Measurements from ENCODE around the gene MINK1. TPM values are rescaled to one million over a fixed set of nuclear protein-coding genes. Genes with fewer than 3 reads are reported as not detected.

MINK1 gene
- total and polyA plus RNA-seq, 2 of the 13 experiments (the other 11 are each of a cell fraction or from before 2014, with no cell fraction given): 17.2 to 63.9 TPM

DNA sequence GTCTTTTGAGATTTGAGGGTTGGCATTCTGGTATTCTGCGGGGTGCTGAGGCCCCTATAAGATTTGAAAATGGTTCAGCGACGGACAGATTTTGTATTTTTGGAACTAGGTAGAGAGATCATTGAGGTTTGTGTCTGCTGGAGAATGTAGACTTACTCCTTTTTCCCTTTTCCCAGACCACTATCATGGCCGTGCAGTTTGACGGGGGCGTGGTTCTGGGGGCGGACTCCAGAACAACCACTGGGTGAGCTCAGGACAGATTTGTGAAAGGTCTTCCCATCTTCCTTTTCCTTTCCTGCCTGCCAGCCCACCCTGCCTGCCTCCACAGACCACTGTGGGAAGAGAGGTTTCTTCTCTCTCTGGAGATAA lies 36.6 kb upstream of the MINK1 start (continued):
- TF ChIP-seq YY1 (IDR thresholded peaks at IDR 0.05; ENCODE audit: insufficient read depth, insufficient replicate concordance, low read depth, low read length): peak; percentile 37
- TF ChIP-seq, protein P1, sequence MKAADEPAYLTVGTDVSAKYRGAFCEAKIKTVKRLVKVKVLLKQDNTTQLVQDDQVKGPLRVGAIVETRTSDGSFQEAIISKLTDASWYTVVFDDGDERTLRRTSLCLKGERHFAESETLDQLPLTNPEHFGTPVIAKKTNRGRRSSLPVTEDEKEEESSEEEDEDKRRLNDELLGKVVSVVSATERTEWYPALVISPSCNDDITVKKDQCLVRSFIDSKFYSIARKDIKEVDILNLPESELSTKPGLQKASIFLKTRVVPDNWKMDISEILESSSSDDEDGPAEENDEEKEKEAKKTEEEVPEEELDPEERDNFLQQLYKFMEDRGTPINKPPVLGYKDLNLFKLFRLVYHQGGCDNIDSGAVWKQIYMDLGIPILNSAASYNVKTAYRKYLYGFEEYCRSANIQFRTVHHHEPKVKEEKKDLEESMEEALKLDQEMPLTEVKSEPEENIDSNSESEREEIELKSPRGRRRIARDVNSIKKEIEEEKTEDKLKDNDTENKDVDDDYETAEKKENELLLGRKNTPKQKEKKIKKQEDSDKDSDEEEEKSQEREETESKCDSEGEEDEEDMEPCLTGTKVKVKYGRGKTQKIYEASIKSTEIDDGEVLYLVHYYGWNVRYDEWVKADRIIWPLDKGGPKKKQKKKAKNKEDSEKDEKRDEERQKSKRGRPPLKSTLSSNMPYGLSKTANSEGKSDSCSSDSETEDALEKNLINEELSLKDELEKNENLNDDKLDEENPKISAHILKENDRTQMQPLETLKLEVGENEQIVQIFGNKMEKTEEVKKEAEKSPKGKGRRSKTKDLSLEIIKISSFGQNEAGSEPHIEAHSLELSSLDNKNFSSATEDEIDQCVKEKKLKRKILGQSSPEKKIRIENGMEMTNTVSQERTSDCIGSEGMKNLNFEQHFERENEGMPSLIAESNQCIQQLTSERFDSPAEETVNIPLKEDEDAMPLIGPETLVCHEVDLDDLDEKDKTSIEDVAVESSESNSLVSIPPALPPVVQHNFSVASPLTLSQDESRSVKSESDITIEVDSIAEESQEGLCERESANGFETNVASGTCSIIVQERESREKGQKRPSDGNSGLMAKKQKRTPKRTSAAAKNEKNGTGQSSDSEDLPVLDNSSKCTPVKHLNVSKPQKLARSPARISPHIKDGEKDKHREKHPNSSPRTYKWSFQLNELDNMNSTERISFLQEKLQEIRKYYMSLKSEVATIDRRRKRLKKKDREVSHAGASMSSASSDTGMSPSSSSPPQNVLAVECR (CRISPR knock-in tag; IDR thresholded peaks at IDR 0.05; ENCODE audit: borderline replicate concordance): 0 out of 2 replicates have a peak, but pooled peaks have one; percentile 0
- no peak for TF ChIP-seq SRY (CRISPR knock-in tag; IDR thresholded peaks at IDR 0.05)
- TF ChIP-seq, protein P2, sequence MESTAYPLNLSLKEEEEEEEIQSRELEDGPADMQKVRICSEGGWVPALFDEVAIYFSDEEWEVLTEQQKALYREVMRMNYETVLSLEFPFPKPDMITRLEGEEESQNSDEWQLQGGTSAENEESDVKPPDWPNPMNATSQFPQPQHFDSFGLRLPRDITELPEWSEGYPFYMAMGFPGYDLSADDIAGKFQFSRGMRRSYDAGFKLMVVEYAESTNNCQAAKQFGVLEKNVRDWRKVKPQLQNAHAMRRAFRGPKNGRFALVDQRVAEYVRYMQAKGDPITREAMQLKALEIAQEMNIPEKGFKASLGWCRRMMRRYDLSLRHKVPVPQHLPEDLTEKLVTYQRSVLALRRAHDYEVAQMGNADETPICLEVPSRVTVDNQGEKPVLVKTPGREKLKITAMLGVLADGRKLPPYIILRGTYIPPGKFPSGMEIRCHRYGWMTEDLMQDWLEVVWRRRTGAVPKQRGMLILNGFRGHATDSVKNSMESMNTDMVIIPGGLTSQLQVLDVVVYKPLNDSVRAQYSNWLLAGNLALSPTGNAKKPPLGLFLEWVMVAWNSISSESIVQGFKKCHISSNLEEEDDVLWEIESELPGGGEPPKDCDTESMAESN (CRISPR knock-in tag; conservative IDR thresholded peaks at IDR 0.05): no peak
- TF ChIP-seq ZC3H4 (CRISPR knock-in tag; IDR thresholded peaks at IDR 0.05; ENCODE audit: borderline replicate concordance): no peak
